ENCODE measurements around the gene JAG1. TPM values are rescaled to one million over a fixed set of nuclear protein-coding genes. Genes with fewer than 3 reads are reported as not detected.

The JAG1 gene
- polyA plus RNA-seq, 2 of the 4 experiments (the other 2 are of a cell fraction), result 80.9 to 90.0 TPM

- no peak for ATAC-seq
- WGBS (ENCODE audit: missing lambda C conversion rate), result 91% methylated on average over 5 of the region's 5 CpGs
- no peak for TF ChIP-seq PHF8 (IDR thresholded peaks at IDR 0.05; ENCODE audit: borderline replicate concordance, low read depth)
- TF ChIP-seq JUN (IDR thresholded peaks at IDR 0.05), result 0 out of 5 replicates have a peak, but pooled peaks of 1 of the 2 experiments have one; percentile 6
- Histone ChIP-seq H3K4me3 (no peak overlapping the region), H3K27ac (peak overlapping the region in 1 of 2 experiments; percentile 82; a peak in 1 of 6 replicates), H3K4me1 (peaks cover 99% of the 10 kb centered on the region), H3K4me2 (no peak overlapping the region), H3K9me3 (no peaks in the 10 kb centered on the region)
- ChIA-PET CTCF (interaction anchor here (1.3 to 3.0 kb wide), 6 partner anchors 9 to 1045 kb away, joined by 3 to 12 read pairs (median 8); no protein-coding TSS in a partner anchor), POLR2A (interaction anchor here (2.0 to 2.3 kb wide), 2 partner anchors 9 to 12 kb away, joined by 6 to 8 read pairs; partner anchors contain the start of gene JAG1)
- no peak for DNase-seq (ENCODE audit: low read depth in 1 of 2, low spot score in 1 of 2)
- no peak for FAIRE-seq
Measured at GRCh38 chr20:10662151-10662550, 11.6 kb downstream of the JAG1 start.

- Histone ChIP-seq H3K9me3 (no peaks in the 10 kb centered on the region), H3K4me3 (no peak overlapping the region), H3K4me1 (peaks cover 99% of the 10 kb centered on the region), H3K4me2 (peak overlapping the region; percentile 24; the same call in 2 of the 3 replicates), H3K27ac (peak overlapping the region in 1 of 2 experiments; percentile 51; a peak in 3 of 6 replicates)
- ATAC-seq (no peak; a peak in 1 of 6 replicates), DNase-seq (ENCODE audit: low read depth in 1 of 2, low spot score in 1 of 2) (no peak), FAIRE-seq (no peak)
- CTCF ChIA-PET, result interaction anchor here (1.3 to 2.8 kb wide), 4 partner anchors 14 to 1044 kb away, joined by 4 to 9 read pairs (median 5); no protein-coding TSS in a partner anchor
- POLR2A ChIA-PET, result interaction anchor here (1.0 to 2.7 kb wide), 3 partner anchors 10 to 546 kb away, joined by 4 to 13 read pairs (median 8); partner anchors contain the start of gene JAG1
- 84% methylated on average over 4 of the region's 4 CpGs for WGBS (ENCODE audit: missing lambda C conversion rate)
- TF ChIP-seq HMGXB4 (CRISPR knock-in tag; IDR thresholded peaks at IDR 0.05; ENCODE audit: borderline replicate concordance) (no peak), ZC3H11A (IDR thresholded peaks at IDR 0.05) (no peak), RNF2 (IDR thresholded peaks at IDR 0.05; ENCODE audit: borderline replicate concordance, low read depth) (no peak), HOXA7 (CRISPR knock-in tag; IDR thresholded peaks at IDR 0.05) (no peak), KDM1A (IDR thresholded peaks at IDR 0.05; ENCODE audit: low read depth) (peak; percentile 96; the same call in 1 of the 2 replicates), HDAC2 (IDR thresholded peaks at IDR 0.05) (peak; percentile 72; the same call in 1 of the 2 replicates), RARB (CRISPR knock-in tag; IDR thresholded peaks at IDR 0.05) (no peak), CHD2 (IDR thresholded peaks at IDR 0.05; ENCODE audit: low read length, partially characterized antibody) (no peak), PBX3 (IDR thresholded peaks at IDR 0.05) (no peak), SMC3 (IDR thresholded peaks at IDR 0.05) (no peak), MAX (IDR thresholded peaks at IDR 0.05) (no peak), HEYL (CRISPR knock-in tag; IDR thresholded peaks at IDR 0.05) (no peak), EHMT2 (IDR thresholded peaks at IDR 0.05; ENCODE audit: low read depth) (no peak)
Measured at GRCh38 chr20:10661261-10661660, 12.5 kb downstream of the JAG1 start.

GRCh38 chr20:10660661-10661060 is 13.1 kb downstream of the JAG1 start:
- H3K4me2 ChIP-seq, result peak overlapping the region; percentile 24
- ChIA-PET CTCF (interaction anchor here (0.6 to 2.8 kb wide), 7 partner anchors 11 to 1044 kb away, joined by 3 to 9 read pairs (median 5); no protein-coding TSS in a partner anchor), POLR2A (interaction anchor here (2.7 kb wide), 1 partner anchor 547 kb away, joined by 13 read pairs; no protein-coding TSS in a partner anchor)
- H3K4me1 ChIP-seq, result peaks cover 97% of the 10 kb centered on the region
- no peak overlapping the region for H3K4me3 ChIP-seq
- no peaks in the 10 kb centered on the region for H3K9me3 ChIP-seq
- peak in 1 of 2 experiments; percentile 2; a peak in 1 of 6 replicates for ATAC-seq
- FAIRE-seq, result peak; percentile 56
- WGBS (ENCODE audit: missing lambda C conversion rate), result 68% methylated on average over 11 of the region's 11 CpGs
- peak overlapping the region in 1 of 2 experiments; percentile 51; a peak in 3 of 6 replicates for H3K27ac ChIP-seq
- DNase-seq (ENCODE audit: low read depth in 1 of 2, low spot score in 1 of 2), result no peak
- TF ChIP-seq REST (IDR thresholded peaks at IDR 0.05) (no peak), FOXS1 (CRISPR knock-in tag; IDR thresholded peaks at IDR 0.05) (no peak), RNF2 (IDR thresholded peaks at IDR 0.05; ENCODE audit: borderline replicate concordance, low read depth) (no peak), FOSL2 (IDR thresholded peaks at IDR 0.05) (no peak), FOSL2 (CRISPR knock-in tag; IDR thresholded peaks at IDR 0.05) (peak; percentile 43; the same call in 1 of the 2 replicates), HDAC2 (IDR thresholded peaks at IDR 0.05) (no peak)
